OCI-LY1 (cell line): ENCODE data around the gene IL17RD.

Source experiments
- H2AFZ ChIP-seq: fragments of 200-600 bp; sonication (generic), shearing (Covaris generic); 2 replicates; pipeline ENCODE4 v1.6.0; 2014; ENCODE audit warnings: antibody characterized with exemption, mild to moderate bottlenecking, low read length
- H3F3A ChIP-seq: fragments of 200-600 bp; sonication (generic), shearing (Covaris generic); 2 replicates; pipeline ENCODE4 v1.6.0; 2014; ENCODE audit warnings: mild to moderate bottlenecking, antibody characterized with exemption, low read length, moderate library complexity; ENCODE audit not compliant: insufficient read depth
- H3K27ac ChIP-seq: fragments of 200-600 bp; sonication (generic); 2 replicates; pipeline ENCODE4 v1.5.1; 2014; ENCODE audit warnings: low read length, mixed run types, mild to moderate bottlenecking, low read depth; ENCODE audit not compliant: poor library complexity, severe bottlenecking
- H3K27me3 ChIP-seq: fragments of 200-600 bp; sonication (generic); 2 replicates; pipeline ENCODE4 v1.6.0; 2014; ENCODE audit warnings: antibody characterized with exemption, mild to moderate bottlenecking, low read length, moderate library complexity; ENCODE audit not compliant: insufficient read depth
- H3K36me3 ChIP-seq: fragments of 200-600 bp; sonication (generic); 2 replicates; pipeline ENCODE4 v1.6.1; 2014; ENCODE audit warnings: mild to moderate bottlenecking, antibody characterized with exemption, low read length, moderate library complexity, mixed read lengths; ENCODE audit not compliant: insufficient read depth
- H3K4me1 ChIP-seq: fragments of 200-600 bp; sonication (generic); 2 replicates; pipeline ENCODE4 v1.5.1; 2014; ENCODE audit warnings: mild to moderate bottlenecking, low read length, moderate library complexity; ENCODE audit not compliant: insufficient read depth, severe bottlenecking
- H3K4me2 ChIP-seq: fragments of 200-600 bp; sonication (generic), shearing (Covaris generic); 2 replicates; pipeline ENCODE4 v1.6.1; 2014; ENCODE audit warnings: low read length
- H3K4me3 ChIP-seq: fragments of 200-600 bp; sonication (generic); 2 replicates; pipeline ENCODE4 v1.5.1; 2014; ENCODE audit warnings: low read length, low read depth, mild to moderate bottlenecking, mixed read lengths; ENCODE audit not compliant: poor library complexity, severe bottlenecking
- H3K79me2 ChIP-seq: fragments of 200-600 bp; shearing (Covaris generic); 2 replicates; pipeline ENCODE4 v1.6.1; 2016; ENCODE audit warnings: mixed run types, low read length, mixed read lengths; ENCODE audit not compliant: insufficient read depth
- H3K9ac ChIP-seq: fragments of 200-600 bp; sonication (generic), shearing (Covaris generic); 2 replicates; pipeline ENCODE4 v1.6.1; 2014; ENCODE audit warnings: mild to moderate bottlenecking, low read length, mixed read lengths
- H3K9me2 ChIP-seq: fragments of 200-600 bp; sonication (generic), shearing (Covaris generic); 2 replicates; pipeline ENCODE4 v1.6.1; 2014; ENCODE audit warnings: low read depth, mild to moderate bottlenecking, low read length, mixed read lengths
- H3K9me3 ChIP-seq: fragments of 200-600 bp; shearing (Covaris generic); 2 replicates; pipeline ENCODE4 v1.6.1; 2014; ENCODE audit warnings: low read length, mixed read lengths
- H4K20me1 ChIP-seq: fragments of 200-600 bp; sonication (generic), shearing (Covaris generic); 2 replicates; pipeline ENCODE4 v1.6.0; 2016; ENCODE audit warnings: mild to moderate bottlenecking, low read length; ENCODE audit not compliant: insufficient read depth
- CTCF ChIP-seq: fragments of 200-600 bp; sonication (generic), shearing (Covaris generic); IDR thresholded peaks from 2 replicates; pipeline ENCODE4 v1.5.1; 2017; ENCODE audit warnings: mild to moderate bottlenecking, antibody characterized with exemption, low read length, moderate library complexity, mixed read lengths
- EZH2 ChIP-seq: fragments of 200-600 bp; sonication (generic), shearing (Covaris generic); IDR thresholded peaks from 2 replicates; pipeline ENCODE4 v1.8.0; 2017; ENCODE audit warnings: borderline replicate concordance, mixed run types, mild to moderate bottlenecking, antibody characterized with exemption, low read length, moderate library complexity, mixed read lengths

IL17RD gene

GRCh38 chr3:57088503-57088902 lies 76.7 kb downstream of the IL17RD start:
- no peaks in the 10 kb centered on the region for H3F3A ChIP-seq
- H3K9ac ChIP-seq: no peak overlapping the region
- H3K9me2 ChIP-seq: no peaks in the 10 kb centered on the region
- no peaks in the 10 kb centered on the region for H3K27me3 ChIP-seq
- H2AFZ ChIP-seq: no peak overlapping the region
- no peaks in the 10 kb centered on the region for H4K20me1 ChIP-seq
- TF ChIP-seq EZH2: no peak
- no peak for TF ChIP-seq CTCF
- peaks cover 4% of the 10 kb centered on the region for H3K4me1 ChIP-seq
- no peak overlapping the region for H3K4me3 ChIP-seq
- H3K4me2 ChIP-seq: no peak overlapping the region
- H3K27ac ChIP-seq: no peak overlapping the region
- H3K79me2 ChIP-seq: no peaks in the 10 kb centered on the region
- no peaks in the 10 kb centered on the region for H3K36me3 ChIP-seq
- no peaks in the 10 kb centered on the region for H3K9me3 ChIP-seq

GRCh38 chr3:57087361-57088092 lies 77.6 kb downstream of the IL17RD start:
- Histone ChIP-seq H3K4me2 (no peak overlapping the region), H3K4me1 (peaks cover 4% of the 10 kb centered on the region), H3K36me3 (no peaks in the 10 kb centered on the region), H3K79me2 (no peaks in the 10 kb centered on the region), H3K27me3 (no peaks in the 10 kb centered on the region), H3F3A (no peaks in the 10 kb centered on the region), H3K9ac (no peak overlapping the region), H3K27ac (no peak overlapping the region), H4K20me1 (no peaks in the 10 kb centered on the region), H3K9me3 (no peaks in the 10 kb centered on the region), H3K9me2 (no peaks in the 10 kb centered on the region), H2AFZ (no peak overlapping the region), H3K4me3 (no peak overlapping the region)
- TF ChIP-seq EZH2: no peak
- no peak for TF ChIP-seq CTCF

GRCh38 chr3:57086201-57086600 lies 79.0 kb downstream of the IL17RD start:
- H3F3A ChIP-seq: no peaks in the 10 kb centered on the region
- H3K27me3 ChIP-seq: no peaks in the 10 kb centered on the region
- H3K79me2 ChIP-seq: no peaks in the 10 kb centered on the region
- no peak overlapping the region for H3K4me3 ChIP-seq
- H2AFZ ChIP-seq: no peak overlapping the region
- H3K9me2 ChIP-seq: no peaks in the 10 kb centered on the region
- no peak for TF ChIP-seq EZH2
- no peak for TF ChIP-seq CTCF
- no peaks in the 10 kb centered on the region for H3K36me3 ChIP-seq
- H3K9ac ChIP-seq: no peak overlapping the region
- no peaks in the 10 kb centered on the region for H3K9me3 ChIP-seq
- no peaks in the 10 kb centered on the region for H4K20me1 ChIP-seq
- H3K4me2 ChIP-seq: no peak overlapping the region
- no peak overlapping the region for H3K27ac ChIP-seq
- no peaks in the 10 kb centered on the region for H3K4me1 ChIP-seq
